ENCODE results near the gene SHISA8. TPM values are rescaled to one million over a fixed set of nuclear protein-coding genes. Genes with fewer than 3 reads are reported as not detected.

Gene SHISA8
- total RNA-seq, 1 donor from 2014 or later = not detected

DNA sequence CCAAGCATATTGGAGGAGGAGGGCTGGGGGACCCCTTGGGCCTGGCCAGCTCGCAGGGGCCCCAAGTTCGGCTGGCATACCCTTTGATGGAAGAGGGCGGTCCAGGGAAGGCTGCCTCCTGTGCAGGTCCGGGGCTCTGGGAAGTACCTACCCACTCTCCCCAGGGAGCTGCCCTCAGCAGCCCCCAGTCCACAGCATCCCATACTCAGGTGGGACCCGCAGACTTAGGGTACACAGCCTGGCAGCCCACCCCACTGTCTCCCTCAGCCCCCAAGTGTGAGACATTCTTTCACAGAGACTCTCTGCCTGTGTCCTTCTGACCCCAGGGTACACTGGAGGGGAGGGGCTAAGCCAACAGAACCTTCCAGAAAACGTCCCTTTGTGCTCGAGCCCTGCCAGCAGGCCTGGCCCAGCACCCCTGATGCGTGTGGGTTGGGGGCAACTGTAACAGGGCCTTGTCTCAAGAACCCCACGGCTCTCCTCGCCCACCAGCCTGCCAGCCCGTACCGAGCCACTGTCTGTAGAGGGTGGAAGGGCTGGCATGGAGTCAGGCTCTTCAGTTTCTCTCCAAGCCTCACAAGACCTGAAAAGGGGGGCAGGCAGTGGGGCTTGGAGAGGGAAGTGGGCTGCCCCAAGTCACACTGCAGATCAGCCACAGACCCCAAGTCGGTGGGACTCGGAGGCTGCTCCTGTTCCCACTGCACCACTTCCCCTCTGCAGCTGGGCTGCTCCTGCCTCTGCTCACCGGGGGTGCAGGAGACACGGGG, 18.7 kb upstream of the SHISA8 start:
- DNase-seq = no peak

DNA sequence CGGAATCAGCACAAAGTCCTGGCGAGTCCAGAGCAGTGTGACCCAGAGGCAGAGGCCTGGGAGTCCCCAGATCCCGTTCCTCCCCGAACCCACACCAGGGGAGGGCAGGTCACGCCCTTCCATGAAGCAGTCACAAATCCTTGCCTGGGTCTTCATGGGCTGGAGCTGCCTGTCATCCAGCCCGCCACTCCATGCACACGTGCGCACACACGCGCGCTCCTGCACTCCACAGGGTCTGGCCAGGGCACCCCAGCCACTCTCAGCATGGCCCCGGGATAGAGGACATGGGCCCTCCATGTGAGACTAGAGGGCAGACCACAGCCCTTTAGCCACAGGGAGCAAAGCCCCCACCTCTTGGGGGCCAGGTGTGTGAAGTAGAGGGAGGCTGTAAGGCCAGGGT, 17.5 kb upstream of the SHISA8 start:
- no peak for DNase-seq

GRCh38 chr22:41931701-41932269, 16.9 kb upstream of the SHISA8 start:
- no peak for DNase-seq

GRCh38 chr22:41929418-41929810, 14.5 kb upstream of the SHISA8 start:
- DNase-seq = no peak

GRCh38 chr22:41928593-41929417, 13.9 kb upstream of the SHISA8 start:
- no peak for DNase-seq

- no peak for DNase-seq
Observed at GRCh38 chr22:41927813-41928212, 12.9 kb upstream of the SHISA8 start.

DNA sequence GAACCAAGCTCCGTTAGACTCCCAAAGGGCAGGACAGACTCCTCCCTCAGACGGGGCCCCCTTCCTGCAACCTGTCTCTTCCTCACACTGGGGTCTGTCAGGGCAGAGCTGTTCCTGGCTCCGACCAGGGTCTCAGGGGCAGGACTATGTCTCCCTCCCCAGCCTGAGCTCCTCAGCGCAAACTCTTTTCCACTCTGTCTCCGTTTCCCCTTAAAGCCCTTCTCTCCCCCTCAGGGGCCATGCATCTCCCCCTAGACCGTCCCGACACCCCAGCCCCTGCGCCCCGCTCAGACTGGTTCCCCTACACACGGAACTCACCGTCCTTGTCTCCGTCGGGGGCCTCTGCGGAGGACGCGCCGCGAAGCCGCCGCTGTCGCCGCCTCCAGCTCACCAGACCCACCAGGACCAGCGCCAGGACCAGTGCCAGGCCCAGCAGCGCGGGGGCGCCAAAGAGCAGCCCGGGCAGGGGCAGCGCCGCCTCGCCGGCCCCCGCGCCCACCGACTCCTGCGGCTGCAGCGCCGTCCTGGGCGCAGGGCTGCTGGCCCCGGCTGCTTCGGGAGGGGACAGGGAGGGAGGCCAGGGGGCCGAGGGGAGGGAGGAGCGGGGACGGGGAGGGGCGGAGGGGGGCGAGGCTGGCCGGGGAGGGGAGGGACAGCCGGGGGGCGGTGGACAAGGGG, 11.0 kb upstream of the SHISA8 start:
- DNase-seq = no peak

DNA sequence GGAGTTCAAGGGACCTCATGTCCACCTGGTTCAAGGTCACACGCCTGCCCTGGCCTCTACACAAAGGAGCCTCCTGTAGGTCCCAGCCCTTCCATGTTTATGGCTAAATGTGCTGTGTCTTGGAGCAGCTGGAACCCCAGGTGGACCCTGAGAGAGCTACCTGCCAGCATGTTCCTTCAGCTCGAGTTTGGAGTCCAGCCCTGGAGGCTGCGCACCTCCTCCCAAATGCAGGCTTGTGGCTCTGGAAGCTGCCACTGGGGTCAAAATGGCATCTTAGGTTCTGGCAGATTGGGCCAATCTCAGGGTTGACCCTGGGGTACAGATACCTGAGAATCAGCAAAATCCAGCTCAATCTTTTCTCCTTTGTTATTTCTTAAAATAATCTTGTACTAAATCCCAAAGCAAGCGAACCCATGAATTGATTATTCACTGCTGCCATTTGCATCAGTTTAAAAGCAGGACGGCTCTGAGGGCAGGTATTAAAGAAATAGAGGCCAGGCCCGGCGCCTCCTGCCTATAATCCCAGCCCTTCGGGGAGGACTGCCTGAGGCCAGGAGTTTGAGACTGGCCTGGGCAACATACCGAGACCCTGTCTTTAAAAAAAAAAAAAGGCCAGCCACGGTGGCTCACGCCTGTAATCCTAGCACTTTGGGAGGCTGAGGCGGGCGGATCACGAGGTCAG, 8.9 kb upstream of the SHISA8 start:
- no peak for DNase-seq

DNA sequence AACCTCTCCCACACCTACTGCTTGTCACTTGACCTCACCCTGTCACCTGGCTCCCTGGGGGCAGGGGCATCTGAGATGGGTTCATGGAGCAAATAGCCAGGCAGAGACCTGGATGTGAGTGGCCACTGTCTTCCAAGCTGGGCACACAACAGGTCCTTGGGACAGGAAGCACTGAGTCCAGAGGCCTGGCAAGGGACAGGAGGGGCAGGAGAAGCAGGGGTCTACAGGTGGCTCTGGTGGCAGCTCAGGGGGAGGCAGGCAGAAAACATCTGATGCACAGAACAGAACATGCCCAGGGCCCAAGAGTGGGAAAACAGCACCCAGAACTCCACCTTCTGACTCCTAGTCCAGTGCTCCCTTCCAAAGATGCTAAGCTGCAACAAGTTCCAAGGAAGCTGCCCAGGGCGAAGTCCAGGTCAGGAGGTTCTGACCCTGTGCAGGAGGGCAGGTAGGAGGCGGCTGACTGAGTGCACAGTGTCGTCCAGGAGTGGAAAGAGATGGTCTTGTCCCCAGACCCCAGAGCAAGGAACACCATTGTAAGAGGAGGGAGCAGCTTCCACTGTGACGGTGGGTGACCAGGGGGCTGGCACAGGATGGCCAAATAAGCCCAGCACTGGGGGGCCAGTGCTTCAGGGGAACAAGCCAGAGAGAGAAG, 8.2 kb upstream of the SHISA8 start:
- no peak for DNase-seq

- no peak for DNase-seq
Observed at GRCh38 chr22:41922328-41922727, 7.5 kb upstream of the SHISA8 start.

GRCh38 chr22:41920271-41920976, 5.5 kb upstream of the SHISA8 start:
- no peak for DNase-seq

GRCh38 chr22:41919357-41920224, 4.7 kb upstream of the SHISA8 start:
- DNase-seq = no peak

DNA sequence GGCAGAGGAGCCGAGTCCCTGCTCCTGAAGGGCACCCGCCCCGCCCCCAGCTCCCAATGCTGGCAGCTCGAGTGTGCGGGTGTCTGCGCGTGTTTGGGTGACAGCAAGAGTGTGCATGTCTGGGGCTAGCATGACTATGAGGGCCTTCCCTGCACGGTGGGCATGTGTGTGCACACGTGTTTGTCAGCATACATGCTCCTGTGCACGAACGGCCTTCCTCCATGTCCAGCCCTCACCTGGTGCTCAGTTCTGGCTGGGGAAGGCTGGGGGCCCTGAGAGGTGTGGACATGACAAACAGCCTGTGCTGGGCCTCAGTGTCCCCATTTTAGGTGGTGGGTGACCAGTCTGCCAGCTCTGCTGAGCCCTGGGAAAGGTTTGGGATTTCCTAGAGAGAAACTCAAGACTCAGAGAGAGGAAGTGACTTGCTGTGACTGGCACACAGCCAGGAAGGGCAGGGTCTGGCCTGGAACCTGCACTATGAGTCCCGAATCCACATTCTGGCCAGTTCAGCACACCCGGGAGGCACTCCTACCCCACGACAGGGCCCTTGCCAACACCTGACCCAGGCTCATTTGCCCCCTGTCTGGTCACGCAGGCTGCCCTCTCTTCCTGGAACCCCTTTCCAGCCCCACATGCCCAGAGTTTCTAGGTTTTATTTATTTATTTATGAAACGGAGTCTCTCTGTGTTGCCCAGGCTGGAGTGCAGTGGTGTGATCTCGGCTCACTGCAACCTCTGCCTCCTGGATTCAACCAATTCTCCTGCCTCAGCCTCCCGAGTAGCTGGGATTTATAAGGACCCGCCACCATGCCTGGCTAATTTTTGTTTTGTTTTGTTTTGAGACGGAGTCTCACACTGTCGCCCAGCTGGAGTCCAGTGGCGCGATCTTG, 3.3 kb upstream of the SHISA8 start:
- DNase-seq = no peak

DNA sequence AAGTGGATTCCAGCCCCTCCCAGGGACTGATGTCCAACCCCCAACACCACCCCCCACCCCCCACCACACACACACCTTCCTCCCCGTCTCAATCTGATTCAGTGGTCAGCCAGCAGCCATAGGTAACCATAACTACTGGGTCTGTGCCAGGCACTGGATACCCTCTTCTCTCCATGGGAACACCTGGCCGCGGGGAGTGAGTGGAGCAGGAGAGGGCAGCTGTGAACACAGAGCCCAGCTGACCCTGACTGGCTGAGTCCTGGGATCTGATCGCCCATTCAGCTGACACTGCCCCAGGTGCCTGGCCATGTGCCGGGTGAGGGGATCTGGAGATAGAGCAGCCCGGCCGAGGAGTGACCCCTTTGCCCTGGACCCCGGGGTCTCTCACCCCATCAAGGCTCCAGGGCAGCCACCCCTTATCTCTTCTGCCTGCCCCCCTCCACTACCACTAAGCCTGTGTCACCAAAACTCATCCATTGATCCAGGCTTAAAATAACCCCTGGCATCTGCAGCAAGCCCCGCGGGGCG, 2.6 kb upstream of the SHISA8 start:
- no peak for DNase-seq

DNA sequence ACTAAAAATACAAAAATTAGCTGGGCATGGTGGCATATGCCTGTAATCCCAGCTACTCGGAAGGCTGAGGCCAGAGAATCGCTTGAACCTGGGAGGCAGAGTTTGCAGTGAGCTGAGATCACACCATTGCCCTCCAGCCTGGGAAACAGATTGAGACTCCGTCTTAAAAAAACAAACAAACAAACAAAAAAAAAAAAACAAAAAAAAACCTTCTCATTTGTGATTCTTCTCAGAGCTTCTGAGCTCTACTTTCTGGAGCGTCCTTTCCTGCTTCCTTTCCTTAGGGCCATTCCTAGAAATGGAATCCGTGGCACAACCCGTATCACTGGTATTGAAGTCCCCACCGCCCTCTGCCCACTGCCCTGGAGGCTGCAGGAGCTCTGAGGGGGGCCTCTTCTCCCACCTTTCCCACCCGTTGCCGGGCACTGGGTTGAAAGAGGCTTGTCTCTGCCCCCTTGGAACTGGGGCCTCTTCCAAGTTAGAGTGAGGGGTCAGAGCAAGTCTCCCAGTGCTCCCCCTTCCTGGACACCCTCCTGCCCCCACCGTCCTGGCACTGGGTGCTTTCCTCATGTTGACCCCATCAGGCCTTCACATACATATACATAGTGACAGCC, 2.0 kb upstream of the SHISA8 start:
- DNase-seq = no peak

GRCh38 chr22:41915786-41916493, 1.1 kb upstream of the SHISA8 start:
- no peak for DNase-seq

GRCh38 chr22:41914611-41915034, 251 bp downstream of the SHISA8 start:
- no peak for DNase-seq

All from occipital lobe (tissue), 2 donors.